ENCODE measurements around the gene RGS3.

GRCh38 chr9:113484258-113484730, 20.8 kb downstream of the RGS3 start:
- TF ChIP-seq POLR2A (IDR thresholded peaks at IDR 0.05; ENCODE audit: low read length): no peak
- TF ChIP-seq GATA1 (IDR thresholded peaks at IDR 0.05; ENCODE audit: low read depth, low read length): no peak

Measured in erythroblast (primary cell).